GM12878 (cell line): ENCODE data around the gene NDOR1.

Source experiments
- ATF3 ChIP-seq: IDR thresholded peaks from 2 replicates; pipeline ENCODE4 v1.6.1; 2011; ENCODE audit warnings: low read depth, mild to moderate bottlenecking, low read length, moderate library complexity, borderline replicate concordance; ENCODE audit errors: extremely low read depth
- BCLAF1 ChIP-seq: fragments of 450-650 bp; IDR thresholded peaks from 2 replicates; pipeline ENCODE4 v1.6.1; 2017; ENCODE audit warnings: antibody characterized with exemption, mild to moderate bottlenecking, moderate library complexity
- CEBPB ChIP-seq, 2 experiments: fragments of 150-350 bp in 1 of 2; IDR thresholded peaks; 2 replicates each; pipeline ENCODE4 v1.6.1; 2012 to 2014; ENCODE audit warnings: low read depth in 2 of 2, low read length in 2 of 2, borderline replicate concordance in 1 of 2, inconsistent platforms in 1 of 2
- CREB1 ChIP-seq: IDR thresholded peaks from 2 replicates; pipeline ENCODE4 v1.6.1; 2012; ENCODE audit warnings: low read depth, mild to moderate bottlenecking, inconsistent platforms
- NR2F1 ChIP-seq: fragments of 450-650 bp; conservative IDR thresholded peaks from 2 replicates; pipeline ENCODE4 v1.6.1; 2017; ENCODE audit warnings: mild to moderate bottlenecking
- RAD21 ChIP-seq: IDR thresholded peaks from 2 replicates; pipeline ENCODE4 v1.6.1; 2011; ENCODE audit warnings: mild to moderate bottlenecking, low read depth, low read length, moderate library complexity; ENCODE audit not compliant: insufficient read depth
- TF ChIP-seq, protein P1 (sequence below), 3 experiments: IDR thresholded peaks in 2 of 3; conservative IDR thresholded peaks in 1 of 3; 2 replicates each; pipeline ENCODE4 v1.5.1; 2011; ENCODE audit warnings: low read depth in 3 of 3, low read length in 3 of 3, mild to moderate bottlenecking in 3 of 3, control low read depth in 2 of 3, moderate library complexity in 2 of 3, inconsistent platforms in 1 of 3, mixed read lengths in 1 of 3; ENCODE audit not compliant: control insufficient read depth in 2 of 3, insufficient read depth in 1 of 3; ENCODE audit errors: extremely low read depth in 1 of 3
- TF ChIP-seq, protein P2 (sequence below): fragments of 450-650 bp; conservative IDR thresholded peaks from 2 replicates; pipeline ENCODE4 v1.6.1; 2017; ENCODE audit warnings: mild to moderate bottlenecking, moderate library complexity
- TF ChIP-seq, protein P3 (sequence below): IDR thresholded peaks from 2 replicates; pipeline ENCODE4 v1.6.1; 2011; ENCODE audit warnings: low read depth, low read length, improper control_type of control experiment, borderline replicate concordance

- TF ChIP-seq, protein P1, sequence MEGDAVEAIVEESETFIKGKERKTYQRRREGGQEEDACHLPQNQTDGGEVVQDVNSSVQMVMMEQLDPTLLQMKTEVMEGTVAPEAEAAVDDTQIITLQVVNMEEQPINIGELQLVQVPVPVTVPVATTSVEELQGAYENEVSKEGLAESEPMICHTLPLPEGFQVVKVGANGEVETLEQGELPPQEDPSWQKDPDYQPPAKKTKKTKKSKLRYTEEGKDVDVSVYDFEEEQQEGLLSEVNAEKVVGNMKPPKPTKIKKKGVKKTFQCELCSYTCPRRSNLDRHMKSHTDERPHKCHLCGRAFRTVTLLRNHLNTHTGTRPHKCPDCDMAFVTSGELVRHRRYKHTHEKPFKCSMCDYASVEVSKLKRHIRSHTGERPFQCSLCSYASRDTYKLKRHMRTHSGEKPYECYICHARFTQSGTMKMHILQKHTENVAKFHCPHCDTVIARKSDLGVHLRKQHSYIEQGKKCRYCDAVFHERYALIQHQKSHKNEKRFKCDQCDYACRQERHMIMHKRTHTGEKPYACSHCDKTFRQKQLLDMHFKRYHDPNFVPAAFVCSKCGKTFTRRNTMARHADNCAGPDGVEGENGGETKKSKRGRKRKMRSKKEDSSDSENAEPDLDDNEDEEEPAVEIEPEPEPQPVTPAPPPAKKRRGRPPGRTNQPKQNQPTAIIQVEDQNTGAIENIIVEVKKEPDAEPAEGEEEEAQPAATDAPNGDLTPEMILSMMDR (IDR thresholded peaks at IDR 0.05 in 2 of 3, conservative IDR thresholded peaks at IDR 0.05 in 1 of 3; ENCODE audit: control insufficient read depth in 2 of 3, extremely low read depth in 1 of 3, insufficient read depth in 1 of 3, low read depth in 3 of 3, low read length in 3 of 3), result 0 out of 6 replicates have a peak, but pooled peaks of 1 of the 3 experiments have one; percentile 4
- TF ChIP-seq, protein P2, sequence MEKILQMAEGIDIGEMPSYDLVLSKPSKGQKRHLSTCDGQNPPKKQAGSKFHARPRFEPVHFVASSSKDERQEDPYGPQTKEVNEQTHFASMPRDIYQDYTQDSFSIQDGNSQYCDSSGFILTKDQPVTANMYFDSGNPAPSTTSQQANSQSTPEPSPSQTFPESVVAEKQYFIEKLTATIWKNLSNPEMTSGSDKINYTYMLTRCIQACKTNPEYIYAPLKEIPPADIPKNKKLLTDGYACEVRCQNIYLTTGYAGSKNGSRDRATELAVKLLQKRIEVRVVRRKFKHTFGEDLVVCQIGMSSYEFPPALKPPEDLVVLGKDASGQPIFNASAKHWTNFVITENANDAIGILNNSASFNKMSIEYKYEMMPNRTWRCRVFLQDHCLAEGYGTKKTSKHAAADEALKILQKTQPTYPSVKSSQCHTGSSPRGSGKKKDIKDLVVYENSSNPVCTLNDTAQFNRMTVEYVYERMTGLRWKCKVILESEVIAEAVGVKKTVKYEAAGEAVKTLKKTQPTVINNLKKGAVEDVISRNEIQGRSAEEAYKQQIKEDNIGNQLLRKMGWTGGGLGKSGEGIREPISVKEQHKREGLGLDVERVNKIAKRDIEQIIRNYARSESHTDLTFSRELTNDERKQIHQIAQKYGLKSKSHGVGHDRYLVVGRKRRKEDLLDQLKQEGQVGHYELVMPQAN, result no peak
- no peak for TF ChIP-seq RAD21
- no peak for TF ChIP-seq CREB1
- TF ChIP-seq NR2F1, result no peak
- no peak for TF ChIP-seq BCLAF1
- no peak for TF ChIP-seq ATF3
- no peak for TF ChIP-seq CEBPB (IDR thresholded peaks at IDR 0.05; ENCODE audit: borderline replicate concordance in 1 of 2, low read depth in 2 of 2, low read length in 2 of 2)
- TF ChIP-seq, protein P3, sequence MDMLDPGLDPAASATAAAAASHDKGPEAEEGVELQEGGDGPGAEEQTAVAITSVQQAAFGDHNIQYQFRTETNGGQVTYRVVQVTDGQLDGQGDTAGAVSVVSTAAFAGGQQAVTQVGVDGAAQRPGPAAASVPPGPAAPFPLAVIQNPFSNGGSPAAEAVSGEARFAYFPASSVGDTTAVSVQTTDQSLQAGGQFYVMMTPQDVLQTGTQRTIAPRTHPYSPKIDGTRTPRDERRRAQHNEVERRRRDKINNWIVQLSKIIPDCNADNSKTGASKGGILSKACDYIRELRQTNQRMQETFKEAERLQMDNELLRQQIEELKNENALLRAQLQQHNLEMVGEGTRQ, result no peak
These were observed 30.7 kb upstream of the NDOR1 start for GRCh38 chr9:137174722-137175293.
